ENCODE results near the gene SUPT16H. TPM values are rescaled to one million over a fixed set of nuclear protein-coding genes. Genes with fewer than 3 reads are reported as not detected.
"Not testable (repeated sequence)": the region's sequence is repeated elsewhere in the genome, so short reads cannot be mapped to it uniquely, and the experiment has no call there.

The SUPT16H gene
- total and polyA plus RNA-seq, 9 donors = 41.3 to 75.6 (median 64.2) TPM

DNA sequence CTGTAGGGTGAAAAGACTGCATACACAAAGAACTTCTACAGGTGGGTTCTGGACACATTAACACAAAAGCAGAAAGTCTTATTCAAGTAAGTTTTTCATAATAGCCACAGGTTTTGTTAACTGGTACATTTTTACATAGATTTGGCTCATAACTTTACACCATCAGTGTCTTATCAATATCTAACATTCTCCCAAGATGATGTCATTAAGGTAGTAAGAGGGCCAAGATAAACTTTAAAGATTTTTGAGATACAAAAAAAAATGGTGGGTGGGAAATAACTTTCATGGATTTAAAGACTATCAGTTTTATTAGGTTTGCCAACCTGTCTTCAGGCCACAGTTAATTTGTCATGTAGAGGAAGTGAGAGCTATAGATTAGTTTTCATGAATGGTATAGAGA, 1.7 kb downstream of the SUPT16H start:
- Histone ChIP-seq H3K9me3 (no peaks in the 10 kb centered on the region), H3K27me3 (no peaks in the 10 kb centered on the region), H3K4me3 (no peak overlapping the region), H3K27ac (no peak overlapping the region), H3K36me3 (no peaks in the 10 kb centered on the region), H3K4me1 (ENCODE audit: insufficient read depth) (no peaks in the 10 kb centered on the region)
- intact Hi-C loops (cut with DNase I) = loop anchor here in 1 of 4 donors (10.0 kb wide), 1 partner anchor 53 kb away; no protein-coding TSS in a partner anchor
- DNase-seq = no peak
- TF ChIP-seq EP300 (IDR thresholded peaks at IDR 0.05) = no peak
- no peak for TF ChIP-seq POLR2A (IDR thresholded peaks at IDR 0.05)
- TF ChIP-seq, protein P1, sequence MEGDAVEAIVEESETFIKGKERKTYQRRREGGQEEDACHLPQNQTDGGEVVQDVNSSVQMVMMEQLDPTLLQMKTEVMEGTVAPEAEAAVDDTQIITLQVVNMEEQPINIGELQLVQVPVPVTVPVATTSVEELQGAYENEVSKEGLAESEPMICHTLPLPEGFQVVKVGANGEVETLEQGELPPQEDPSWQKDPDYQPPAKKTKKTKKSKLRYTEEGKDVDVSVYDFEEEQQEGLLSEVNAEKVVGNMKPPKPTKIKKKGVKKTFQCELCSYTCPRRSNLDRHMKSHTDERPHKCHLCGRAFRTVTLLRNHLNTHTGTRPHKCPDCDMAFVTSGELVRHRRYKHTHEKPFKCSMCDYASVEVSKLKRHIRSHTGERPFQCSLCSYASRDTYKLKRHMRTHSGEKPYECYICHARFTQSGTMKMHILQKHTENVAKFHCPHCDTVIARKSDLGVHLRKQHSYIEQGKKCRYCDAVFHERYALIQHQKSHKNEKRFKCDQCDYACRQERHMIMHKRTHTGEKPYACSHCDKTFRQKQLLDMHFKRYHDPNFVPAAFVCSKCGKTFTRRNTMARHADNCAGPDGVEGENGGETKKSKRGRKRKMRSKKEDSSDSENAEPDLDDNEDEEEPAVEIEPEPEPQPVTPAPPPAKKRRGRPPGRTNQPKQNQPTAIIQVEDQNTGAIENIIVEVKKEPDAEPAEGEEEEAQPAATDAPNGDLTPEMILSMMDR (IDR thresholded peaks at IDR 0.05) = no peak

DNA sequence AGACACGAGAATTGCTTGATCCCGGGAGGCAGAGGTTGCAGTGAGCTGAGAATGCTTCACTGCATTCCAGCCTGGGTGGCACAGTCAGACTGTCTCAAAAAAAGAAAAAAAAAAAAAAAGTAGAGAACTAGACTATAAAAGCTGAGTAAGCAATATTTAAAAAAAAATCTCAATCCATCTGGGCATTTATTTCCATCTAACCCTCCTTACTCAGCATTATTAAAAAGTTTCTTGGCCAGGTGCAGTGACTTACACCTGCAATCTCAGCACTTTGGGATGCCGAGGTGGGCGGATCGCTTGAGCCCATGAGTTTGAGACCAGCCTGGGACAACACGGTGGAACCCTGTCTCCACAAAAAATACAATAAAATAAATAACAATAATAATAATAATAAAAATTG, 4.5 kb downstream of the SUPT16H start:
- H3K36me3 ChIP-seq = no peaks in the 10 kb centered on the region
- no peaks in the 10 kb centered on the region for H3K9me3 ChIP-seq

DNA sequence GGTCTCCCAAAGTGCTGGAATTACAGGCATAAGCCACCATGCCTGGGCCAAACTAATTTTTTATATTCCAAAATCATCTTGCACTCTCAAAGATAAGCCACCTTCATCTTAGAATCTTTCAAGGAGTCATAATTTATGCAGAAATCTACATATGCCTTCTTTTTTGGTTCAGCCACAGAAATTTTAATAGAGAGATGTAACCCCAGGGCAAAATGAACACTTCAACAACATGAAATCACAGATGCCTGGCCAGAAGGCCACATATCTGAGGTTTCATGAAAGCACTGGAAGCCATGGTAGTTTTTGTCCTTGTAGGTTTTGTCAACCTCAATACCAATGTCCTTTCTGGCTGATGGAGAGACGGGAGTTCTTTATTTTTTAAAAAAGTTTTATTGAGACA, 9.8 kb downstream of the SUPT16H start:
- Histone ChIP-seq H3K9me3 (no peaks in the 10 kb centered on the region), H3K27me3 (no peaks in the 10 kb centered on the region), H3K4me1 (ENCODE audit: insufficient read depth) (no peaks in the 10 kb centered on the region), H3K36me3 (no peaks in the 10 kb centered on the region), H3K27ac (no peak overlapping the region), H3K4me3 (no peak overlapping the region)
- 65 to 85% (median 82%) methylated on average over 1 of the region's 1 CpG for WGBS, 3 donors
- DNase-seq = no peak
- intact Hi-C loops (cut with DNase I) = no loop called here
- TF ChIP-seq POLR2A (IDR thresholded peaks at IDR 0.05) (no peak), EP300 (IDR thresholded peaks at IDR 0.05) (no peak)
- TF ChIP-seq, protein P1 (IDR thresholded peaks at IDR 0.05) = no peak

More for the DNA sequence above, 4.5 kb downstream of the SUPT16H start:
- no peaks in the 10 kb centered on the region for H3K27me3 ChIP-seq
- H3K4me3 ChIP-seq = no peak overlapping the region
- no peak for DNase-seq
- intact Hi-C loops (cut with DNase I) = no loop called here
- H3K4me1 ChIP-seq (ENCODE audit: insufficient read depth) = no peaks in the 10 kb centered on the region
- TF ChIP-seq, protein P1 (IDR thresholded peaks at IDR 0.05) = no peak
- no peak for TF ChIP-seq EP300 (IDR thresholded peaks at IDR 0.05)
- no peak for TF ChIP-seq POLR2A (IDR thresholded peaks at IDR 0.05)
- H3K27ac ChIP-seq = no peak overlapping the region
- WGBS, 3 donors = 79 to 86% (median 85%) methylated on average over 6 of the region's 6 CpGs

DNA sequence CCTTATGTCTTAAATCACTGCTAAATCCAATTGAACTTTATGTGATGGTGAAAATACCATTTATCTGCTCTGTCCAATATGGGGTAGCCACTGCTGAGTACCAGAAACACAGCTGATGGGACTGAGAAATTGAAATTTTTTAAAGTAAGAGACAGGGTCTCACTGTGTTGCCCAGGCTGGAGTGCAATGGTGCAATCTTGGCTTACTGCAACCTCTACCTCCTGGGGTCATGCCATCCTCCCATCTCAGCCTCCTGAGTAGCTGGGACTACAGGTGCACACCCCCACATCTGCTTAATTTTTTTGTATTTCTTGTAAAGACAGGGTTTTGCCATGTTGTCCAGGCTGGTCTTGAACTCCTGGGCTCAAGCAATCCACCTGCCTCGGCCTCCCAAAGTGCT, 11.0 kb downstream of the SUPT16H start:
- H3K27me3 ChIP-seq; H3K9me3 ChIP-seq; H3K4me1 ChIP-seq (ENCODE audit: insufficient read depth); H3K4me3 ChIP-seq; H3K36me3 ChIP-seq; intact Hi-C loops (cut with DNase I); H3K27ac ChIP-seq; DNase-seq: not testable (repeated sequence)
- WGBS, 3 donors = 93 to 97% (median 95%) methylated on average over 1 of the region's 1 CpG

DNA sequence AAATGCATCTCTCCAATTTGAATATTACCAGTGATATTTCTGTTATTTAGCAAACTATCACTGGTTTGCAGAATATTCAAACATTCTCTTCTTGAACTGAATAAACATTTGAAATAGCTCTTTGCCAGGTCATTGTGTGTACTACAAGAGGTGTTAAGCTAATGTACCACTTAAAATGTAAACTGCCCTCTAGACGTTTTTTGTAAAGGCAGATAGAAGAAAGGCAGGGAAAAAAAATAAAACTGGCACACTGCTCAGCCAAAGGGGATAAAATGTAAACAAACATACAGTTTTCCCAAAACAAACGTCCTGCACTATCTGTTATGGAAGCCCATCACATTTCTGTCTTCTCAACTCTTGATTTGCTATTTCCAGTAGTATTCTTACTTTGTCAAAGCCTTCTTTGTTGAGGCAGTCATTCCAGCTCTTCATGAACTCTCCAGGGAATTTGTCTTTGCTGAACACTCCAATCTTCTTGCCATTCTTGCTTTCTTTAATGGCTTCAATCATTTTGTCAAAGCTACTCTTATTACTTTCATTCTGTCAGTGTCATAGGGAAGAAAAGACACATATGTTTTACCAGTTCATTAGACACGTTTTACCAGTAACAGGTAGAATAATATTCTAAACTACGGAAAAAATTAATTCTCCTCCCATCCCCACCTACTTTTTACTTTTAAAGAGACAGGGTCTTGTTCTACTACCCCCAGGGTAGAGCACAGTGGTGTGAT, 13.7 kb downstream of the SUPT16H start:
- H3K36me3 ChIP-seq = no peaks in the 10 kb centered on the region
- no peak overlapping the region for H3K27ac ChIP-seq
- TF ChIP-seq EP300 (IDR thresholded peaks at IDR 0.05) = no peak
- TF ChIP-seq, protein P1 (IDR thresholded peaks at IDR 0.05) = no peak
- no peak for DNase-seq
- no peaks in the 10 kb centered on the region for H3K27me3 ChIP-seq
- H3K4me1 ChIP-seq (ENCODE audit: insufficient read depth) = no peaks in the 10 kb centered on the region
- no peaks in the 10 kb centered on the region for H3K9me3 ChIP-seq
- H3K4me3 ChIP-seq = no peak overlapping the region
- WGBS, 3 donors = 26 to 48% (median 31%) methylated on average over 4 of the region's 4 CpGs
- intact Hi-C loops (cut with DNase I) = no loop called here

Data from ovary (tissue), 9 donors.